Measurements from ENCODE around the gene CARD19. TPM values are rescaled to one million over a fixed set of nuclear protein-coding genes. Genes with fewer than 3 reads are reported as not detected.

CARD19 gene
- total and polyA plus RNA-seq, 2 experiments from 2014 or later = 36.8 to 48.3 TPM

GRCh38 chr9:93128011-93128714 lies 32.1 kb downstream of the CARD19 start:
- Mint-ChIP-seq H3K27me3 (ENCODE audit: insufficient read depth, low read depth, poor library complexity) (peaks cover 7% of the 10 kb centered on the region), H3K27ac (no peak overlapping the region), H3K9me3 (no peaks in the 10 kb centered on the region), H3K36me3 (ENCODE audit: low read depth) (peaks cover 5% of the 10 kb centered on the region; the same call in 2 of the 3 replicates), H3K4me1 (peaks cover 37% of the 10 kb centered on the region), H3K4me3 (no peak overlapping the region)
- Histone ChIP-seq H3K4me3 (no peak overlapping the region), H3K27ac (ENCODE audit: low read depth) (no peak overlapping the region), H3F3A (replicated peaks; ENCODE audit: low read depth) (no peaks in the 10 kb centered on the region), H4K20me1 (replicated peaks; ENCODE audit: insufficient read depth) (0 out of 2 replicates have a peak, but pooled peaks cover 8% of the 10 kb centered on the region), H3K27me3 (ENCODE audit: insufficient read depth) (no peaks in the 10 kb centered on the region), H3K36me3 (ENCODE audit: insufficient read depth) (no peaks in the 10 kb centered on the region), H3K4me1 (ENCODE audit: insufficient read depth) (peaks cover 16% of the 10 kb centered on the region), H3K79me2 (replicated peaks; ENCODE audit: insufficient read depth) (0 out of 2 replicates have a peak, but pooled peaks cover 6% of the 10 kb centered on the region), H3K4me2 (no peak overlapping the region), H3K9me2 (ENCODE audit: insufficient read depth) (no peaks in the 10 kb centered on the region), H2AFZ (no peak overlapping the region)
- ATAC-seq (no peak), DNase-seq (ENCODE audit: low spot score) (no peak)
- TF ChIP-seq EZH2 (IDR thresholded peaks at IDR 0.05; ENCODE audit: low read depth, unreplicated experiment) = no peak
- no peak for TF ChIP-seq ZNF462 (CRISPR knock-in tag; IDR thresholded peaks at IDR 0.05)
- TF ChIP-seq STAT1 (IDR thresholded peaks at IDR 0.05; ENCODE audit: unreplicated experiment) = no peak
- no peak for TF ChIP-seq REST (IDR thresholded peaks at IDR 0.05; ENCODE audit: unreplicated experiment)
- no peak for TF ChIP-seq ZNF114 (CRISPR knock-in tag; IDR thresholded peaks at IDR 0.05)
- no peak for TF ChIP-seq POLR2AphosphoS5 (IDR thresholded peaks at IDR 0.05; ENCODE audit: low read depth)
- no peak for TF ChIP-seq CREB1 (CRISPR knock-in tag; IDR thresholded peaks at IDR 0.05; ENCODE audit: low read depth)
- no peak for TF ChIP-seq JUNB (IDR thresholded peaks at IDR 0.05; ENCODE audit: unreplicated experiment)
- no peak for TF ChIP-seq EZH2phosphoT487 (IDR thresholded peaks at IDR 0.05; ENCODE audit: unreplicated experiment)
- TF ChIP-seq ZNF331 (CRISPR knock-in tag; IDR thresholded peaks at IDR 0.05; ENCODE audit: low read depth) = no peak
- TF ChIP-seq NANOG (IDR thresholded peaks at IDR 0.05; ENCODE audit: borderline replicate concordance) = no peak
